HK-2 (cell line): ENCODE data around the gene ANKZF1.
"Not testable (repeated sequence)": the region's sequence is repeated elsewhere in the genome, so short reads cannot be mapped to it uniquely, and the experiment has no call there.

Experiments used
- DNase-seq: peaks from one replicate; pipeline ENCODE4 v3.0.0-alpha.2; 2018; ENCODE audit not compliant: unreplicated experiment

The ANKZF1 gene

GRCh38 chr2:219252900-219253752 lies 23.5 kb downstream of the ANKZF1 start, which contains the start of gene TUBA4B:
Gene TUBA4B, plus strand, starts transcription at chr2:219253243. Its CDS starts 165 bp downstream, at chr2:219253408.
- DNase-seq, result peak; percentile 82

- peak; percentile 81 for DNase-seq
These were observed 24.4 kb downstream of the ANKZF1 start, which contains the start of gene TUBA4A for GRCh38 chr2:219253753-219254589. Gene TUBA4A, minus strand, starts transcription at chr2:219253918. Its CDS starts 60 bp downstream, at chr2:219253858.

GRCh38 chr2:219254590-219255201 lies 25.1 kb downstream of the ANKZF1 start:
- DNase-seq, result no peak

DNA sequence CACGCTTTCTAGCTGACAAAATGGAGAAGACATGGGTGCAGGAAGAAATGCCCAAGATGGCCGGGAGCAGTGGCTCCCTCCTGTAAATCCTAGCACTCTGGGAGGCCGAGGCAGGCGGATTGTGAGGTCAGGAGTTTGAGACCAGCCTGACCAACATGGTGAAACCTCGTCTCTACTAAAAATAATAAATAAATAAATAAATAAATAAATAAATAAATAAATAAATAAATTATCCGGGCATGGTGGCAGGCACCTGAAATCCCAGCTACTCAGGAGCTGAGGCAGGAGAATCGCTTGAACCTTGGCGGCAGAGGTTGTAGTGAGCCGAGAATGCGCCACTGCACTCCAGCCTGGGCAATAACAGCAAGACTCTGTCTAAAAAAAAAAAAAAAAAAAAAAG lies 29.3 kb downstream of the ANKZF1 start:
- DNase-seq, result not testable (repeated sequence)

DNA sequence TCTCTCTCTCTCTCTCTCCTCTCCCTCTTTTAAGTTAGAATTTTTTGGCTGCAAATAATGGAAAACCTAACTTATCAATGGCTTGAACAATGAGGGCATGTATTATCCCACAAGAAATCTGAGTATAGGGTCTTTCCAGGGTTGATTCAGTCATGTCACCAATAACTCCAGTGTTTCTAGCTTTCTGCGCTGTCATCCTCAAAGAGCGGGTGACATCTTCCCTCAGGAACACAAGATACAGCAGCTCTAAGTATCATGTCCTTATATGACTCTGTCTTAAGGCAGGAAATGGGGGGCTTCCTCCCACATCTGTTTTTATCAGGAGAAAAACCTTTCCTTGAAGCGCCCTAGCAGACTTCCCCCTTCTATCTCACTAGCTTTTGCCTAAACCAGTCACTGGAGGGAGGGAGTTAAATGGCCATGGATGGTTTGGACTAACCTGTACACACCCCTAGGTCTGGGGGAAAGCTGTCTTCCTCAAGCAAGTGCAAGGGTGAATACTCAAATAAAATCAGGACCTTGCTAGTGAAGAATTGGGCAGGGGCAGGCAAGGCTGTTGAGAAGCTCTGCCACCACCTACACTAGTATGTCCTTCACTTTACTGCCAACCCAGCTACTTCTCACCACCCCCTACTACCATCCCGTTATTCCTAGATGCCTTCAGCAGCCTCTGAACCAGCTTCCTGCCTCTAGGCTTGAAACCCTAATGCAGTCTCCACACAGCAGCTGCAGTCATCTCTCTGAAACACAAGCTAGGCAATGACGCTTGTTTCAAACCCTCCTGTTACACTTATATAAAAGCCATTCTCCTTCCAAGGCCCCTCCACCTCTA lies 31.6 kb downstream of the ANKZF1 start:
- no peak for DNase-seq

DNA sequence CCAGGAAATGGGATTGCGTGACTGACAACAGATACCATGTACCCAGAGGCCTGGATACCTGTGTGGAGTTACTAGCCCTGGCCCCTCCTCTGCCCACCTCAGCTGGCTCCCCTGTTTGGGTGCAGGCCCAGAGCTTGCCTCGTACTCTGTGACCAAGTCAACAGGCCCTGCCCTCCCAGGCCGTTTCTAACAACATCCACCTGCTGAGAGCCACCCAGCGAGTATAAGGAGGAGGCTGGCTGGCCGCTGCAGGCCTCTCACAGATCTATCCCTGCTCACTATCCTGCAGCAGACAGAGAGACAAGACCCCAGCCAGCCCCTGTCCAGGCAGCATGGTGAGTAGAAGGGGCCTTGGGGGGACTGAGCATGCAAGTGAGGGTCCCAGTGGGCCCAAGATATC lies 36.6 kb downstream of the ANKZF1 start:
- no peak for DNase-seq

- DNase-seq, result no peak
These were observed 37.3 kb downstream of the ANKZF1 start for GRCh38 chr2:219266886-219267285.

DNA sequence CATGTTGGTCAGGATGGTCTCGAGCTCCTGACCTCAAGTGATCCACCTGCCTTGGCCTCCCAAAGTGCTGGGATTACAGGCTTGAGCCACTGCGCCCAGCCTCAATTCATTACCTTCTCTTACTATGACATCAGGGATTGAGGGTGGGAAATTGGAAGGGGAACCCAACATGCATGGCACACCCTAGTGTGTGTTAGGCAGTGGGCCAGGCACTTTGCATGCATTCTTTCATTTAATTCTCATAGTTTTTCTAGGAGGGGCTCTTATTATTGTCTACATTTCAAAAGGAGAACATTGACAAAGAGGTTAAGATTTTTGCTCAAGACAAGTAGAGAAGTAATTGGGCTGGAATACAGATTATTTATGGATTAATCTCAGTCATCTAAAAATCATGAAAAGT lies 38.7 kb downstream of the ANKZF1 start:
- DNase-seq, result no peak

DNA sequence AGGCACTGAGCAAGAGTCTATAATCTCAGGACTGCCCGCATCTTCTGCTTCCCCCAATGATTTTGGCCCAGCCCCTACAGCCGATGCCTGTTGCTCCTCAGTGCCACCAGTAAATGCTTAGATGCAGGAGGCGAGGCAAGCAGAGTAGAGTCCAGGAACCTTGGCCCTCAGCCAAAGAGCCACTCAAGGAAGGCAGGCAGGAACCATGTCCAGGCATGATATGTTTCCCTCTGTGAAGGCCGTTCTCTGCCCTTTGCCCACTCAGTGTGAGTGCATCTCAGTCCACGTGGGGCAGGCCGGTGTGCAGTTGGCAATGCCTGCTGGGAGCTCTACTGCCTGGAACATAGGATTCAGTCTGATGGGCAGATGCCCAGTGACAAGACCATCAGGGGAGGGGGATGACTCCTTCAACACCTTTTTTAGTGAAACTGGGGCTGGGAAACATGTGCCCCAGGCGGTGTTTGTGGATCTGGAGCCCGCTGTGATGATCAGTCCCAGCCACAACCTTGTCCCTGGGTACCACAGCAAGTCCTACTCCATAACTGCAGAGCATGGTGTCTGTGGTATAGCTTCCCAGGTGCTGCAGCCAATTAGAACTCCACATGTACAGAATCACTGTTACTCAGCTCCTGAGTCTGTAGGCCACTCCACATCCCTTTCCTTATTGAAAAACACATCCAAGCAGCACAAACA lies 39.9 kb downstream of the ANKZF1 start:
- no peak for DNase-seq

DNA sequence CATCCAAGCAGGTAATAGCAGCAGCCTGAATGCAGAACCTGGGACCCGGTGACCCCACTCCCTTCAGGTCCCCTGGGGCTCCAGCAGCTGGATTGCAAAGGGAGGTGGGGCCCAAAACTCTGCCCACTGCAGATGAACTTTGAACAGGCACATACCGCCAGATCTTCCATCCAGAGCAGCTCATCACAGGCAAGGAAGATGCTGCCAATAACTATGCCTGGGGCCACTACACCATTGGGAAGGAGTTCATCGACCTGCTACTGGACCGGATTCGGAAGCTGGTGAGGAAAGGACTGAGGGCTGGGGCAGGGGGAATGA lies 40.4 kb downstream of the ANKZF1 start:
- no peak for DNase-seq

- no peak for DNase-seq
These were observed 41.4 kb downstream of the ANKZF1 start for GRCh38 chr2:219271021-219271420.

GRCh38 chr2:219272356-219272755 lies 42.8 kb downstream of the ANKZF1 start:
- DNase-seq, result no peak

DNA sequence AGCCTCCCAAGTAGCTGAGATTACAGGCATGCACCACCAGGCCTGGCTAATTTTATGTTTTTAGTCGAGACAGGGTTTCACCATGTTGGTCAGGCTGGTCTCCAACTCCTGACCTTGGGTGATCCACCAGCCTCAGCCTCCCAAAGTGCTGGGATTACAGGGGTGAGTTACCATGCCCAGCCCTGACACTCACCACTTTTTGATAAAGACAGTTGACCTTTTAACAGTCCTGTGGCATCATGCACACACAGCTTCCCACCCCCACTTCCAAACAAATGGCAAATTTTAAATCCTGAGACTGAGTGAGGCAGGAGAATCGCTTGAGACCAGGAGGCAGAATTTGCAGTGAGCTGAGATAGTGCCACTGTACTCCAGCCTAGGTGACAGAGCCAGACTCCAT lies 43.4 kb downstream of the ANKZF1 start:
- DNase-seq, result no peak

DNA sequence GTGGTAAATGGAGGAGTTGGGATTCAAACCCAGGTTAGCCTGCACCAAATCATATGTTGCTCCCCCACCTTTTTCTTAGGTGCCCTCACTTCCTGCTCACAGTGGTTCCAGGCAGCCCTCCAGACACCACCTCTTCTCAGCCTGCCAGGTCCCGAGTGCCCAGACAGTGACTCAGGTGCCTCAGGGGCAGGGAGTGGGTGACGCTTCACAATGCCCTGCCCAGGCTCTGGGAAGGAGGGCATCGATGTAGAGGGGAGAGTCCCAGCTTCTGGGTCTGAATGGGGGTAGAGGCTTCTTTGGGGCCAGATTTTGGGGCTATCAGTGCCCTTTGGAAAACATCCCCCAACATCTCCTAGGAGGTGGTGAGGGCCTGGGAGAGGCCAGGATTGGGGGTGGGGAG lies 44.3 kb downstream of the ANKZF1 start:
- DNase-seq, result peak; percentile 88

- peak; percentile 83 for DNase-seq
These were observed 44.8 kb downstream of the ANKZF1 start for GRCh38 chr2:219274361-219274921.

GRCh38 chr2:219277703-219278654 lies 48.4 kb downstream of the ANKZF1 start:
- DNase-seq, result peak; percentile 89

GRCh38 chr2:219278655-219279150 lies 49.1 kb downstream of the ANKZF1 start:
- DNase-seq, result no peak

DNA sequence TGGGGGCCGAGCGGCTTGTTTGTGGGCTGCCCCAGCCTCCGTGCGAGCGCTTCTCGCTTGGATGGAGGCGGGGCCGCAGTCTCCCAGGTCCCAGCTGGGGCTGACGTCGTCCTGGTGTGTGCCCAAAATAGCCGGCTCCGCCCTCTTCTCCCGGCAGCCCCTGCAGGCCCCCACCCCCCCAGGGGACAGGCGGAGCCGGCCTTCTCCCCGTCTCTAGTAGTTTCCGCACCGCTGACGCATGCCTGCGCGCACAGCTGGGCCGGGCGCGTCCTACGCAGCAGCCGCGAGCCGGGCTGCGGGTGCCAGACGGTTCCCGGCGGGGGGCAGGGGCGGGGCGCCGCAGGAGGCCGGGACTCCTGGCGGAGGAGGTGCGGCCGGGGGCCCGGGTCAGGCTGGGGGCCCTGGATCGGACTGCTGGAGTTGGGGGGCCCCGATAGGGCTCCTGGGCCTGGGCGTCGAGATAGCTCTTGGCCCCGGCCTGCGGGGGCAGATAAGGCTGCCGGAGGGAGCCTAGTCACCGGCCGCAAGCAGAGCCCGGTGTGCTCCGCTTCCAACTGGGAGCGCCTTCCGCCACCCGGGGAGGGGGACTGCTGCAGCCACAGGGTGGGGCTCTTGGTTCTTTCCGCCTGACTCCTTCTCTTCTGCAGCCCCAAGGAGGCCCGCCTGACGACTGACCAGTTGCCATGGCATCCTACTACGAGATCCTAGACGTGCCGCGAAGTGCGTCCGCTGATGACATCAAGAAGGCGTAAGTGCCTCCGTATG lies 49.7 kb downstream of the ANKZF1 start, which contains the start of gene DNAJB2:
TSS of gene DNAJB2 (plus strand) at position 216 of the 765 bp plus-strand sequence. CDS start at position 684, 468 bp downstream.
- peak; percentile 99 for DNase-seq
